Natural killer cell (primary cell): ENCODE measurements around the gene ALAS1. TPM values are rescaled to one million over a fixed set of nuclear protein-coding genes. Genes with fewer than 3 reads are reported as not detected.

Source experiments
- ATAC-seq, 3 donors: fragments of 150-1000 bp in 2 of 3; fragments of 200-7000 bp in 1 of 3; cut with Tn5 transposase; 1 replicate in 1 of 3; 2 replicates in 2 of 3; pipeline ENCODE4 v1.10.0; 2021; ENCODE audit warnings: mild to moderate bottlenecking in 2 of 3, moderate library complexity in 2 of 3
- DNase-seq, 2 donors: peaks; one replicate each; pipeline versions ENCODE4 v3.0.0 to v3.0.0-alpha.2; 2013 to 2021; ENCODE audit warnings: mixed read lengths in 1 of 2
- H3K27ac ChIP-seq: one replicate; pipeline ENCODE4 v1.5.1; 2013; ENCODE audit warnings: mild to moderate bottlenecking, low read length
- H3K27me3 ChIP-seq: one replicate; pipeline ENCODE4 v1.6.1; 2013; ENCODE audit warnings: low read length; ENCODE audit not compliant: control insufficient read depth, insufficient read depth
- H3K36me3 ChIP-seq: one replicate; pipeline ENCODE4 v1.6.1; 2013; ENCODE audit warnings: low read length; ENCODE audit not compliant: control insufficient read depth, insufficient read depth
- H3K4me1 ChIP-seq: one replicate; pipeline ENCODE4 v1.6.1; 2013; ENCODE audit warnings: low read length; ENCODE audit not compliant: control insufficient read depth, insufficient read depth
- H3K4me3 ChIP-seq: one replicate; pipeline ENCODE4 v1.5.1; 2013; ENCODE audit warnings: low read length
- H3K9me3 ChIP-seq: one replicate; pipeline ENCODE4 v1.6.1; 2013; ENCODE audit warnings: low read length; ENCODE audit not compliant: control insufficient read depth, insufficient read depth
- H3K27ac Mint-ChIP-seq, 2 donors: one replicate each; pipeline ENCODE4 v1.8.0; 2022; ENCODE audit warnings: mild to moderate bottlenecking in 2 of 2, mixed read lengths in 2 of 2, moderate library complexity in 1 of 2
- H3K27me3 Mint-ChIP-seq, 2 donors: one replicate each; pipeline ENCODE4 v1.8.0; 2022; ENCODE audit warnings: low read depth in 2 of 2, mixed read lengths in 2 of 2
- H3K36me3 Mint-ChIP-seq: one replicate; pipeline ENCODE4 v1.8.0; 2022; ENCODE audit warnings: mixed read lengths
- H3K4me1 Mint-ChIP-seq, 2 donors: one replicate each; pipeline ENCODE4 v1.8.0; 2022; ENCODE audit warnings: mixed read lengths in 2 of 2
- H3K4me3 Mint-ChIP-seq: one replicate; pipeline ENCODE4 v1.8.0; 2022; ENCODE audit warnings: mild to moderate bottlenecking, moderate library complexity, mixed read lengths
- H3K9me3 Mint-ChIP-seq, 2 donors: one replicate each; pipeline ENCODE4 v1.8.0; 2022; ENCODE audit warnings: mixed read lengths in 2 of 2
- intact Hi-C: fragments of 100-400 bp; cut with micrococcal nuclease; formaldehyde crosslinking; loops from one replicate; pipeline ENCODE4 v1.14.2; 2022
- total RNA-seq, 4 donors: library from RNA; stranded (reverse); fragments of 120-200 nt in 1 of 4; gene quantifications; one replicate each; pipeline versions ENCODE4 v1.2.3 to v1.2.4, GENCODE V29; 2013 to 2022
- TF ChIP-seq, protein P1 (sequence below): fragments of 200-600 bp; IDR thresholded peaks from one replicate; pipeline ENCODE4 v1.8.0; 2022; ENCODE audit warnings: antibody characterized with exemption

Gene ALAS1
- total RNA-seq, 3 donors from 2014 or later (not counting 1 experiment from before 2014, with no cell fraction given), result 17.0 to 34.5 (median 33.4) TPM

DNA sequence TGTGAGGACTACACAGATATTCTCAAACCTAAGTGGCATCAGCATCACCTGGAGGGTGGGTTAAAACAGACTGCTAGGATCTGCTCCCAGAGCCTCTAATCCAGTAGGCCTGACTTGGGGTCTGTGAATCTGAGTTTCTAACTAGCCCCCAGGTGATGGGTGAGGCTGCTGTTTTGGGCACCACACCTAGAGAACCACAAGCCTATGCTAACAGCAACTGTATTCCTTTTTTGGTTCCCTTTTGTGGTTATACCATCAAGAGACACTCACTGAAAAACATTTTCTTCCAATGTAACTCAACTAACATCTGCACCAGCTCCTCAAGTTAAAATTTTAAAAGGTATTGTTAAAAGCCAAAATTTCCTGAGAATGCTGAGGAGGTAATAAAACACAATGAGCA, 64.5 kb downstream of the ALAS1 start:
- H3K27me3 ChIP-seq, result no peaks in the 10 kb centered on the region
- peaks cover 92% of the 10 kb centered on the region for H3K36me3 ChIP-seq
- Mint-ChIP-seq H3K9me3 (no peaks in the 10 kb centered on the region), H3K27ac (peak overlapping the region; percentile 43 to 67), H3K36me3 (peaks cover 50% of the 10 kb centered on the region), H3K4me3 (no peak overlapping the region), H3K27me3 (no peaks in the 10 kb centered on the region), H3K4me1 (peaks cover 33 to 41% of the 10 kb centered on the region in 2 donors)
- ATAC-seq (no peak), DNase-seq (peak in 1 of 2 donors; percentile 27)
- H3K4me3 ChIP-seq, result no peak overlapping the region
- H3K27ac ChIP-seq, result peak overlapping the region; percentile 44
- TF ChIP-seq, protein P1, sequence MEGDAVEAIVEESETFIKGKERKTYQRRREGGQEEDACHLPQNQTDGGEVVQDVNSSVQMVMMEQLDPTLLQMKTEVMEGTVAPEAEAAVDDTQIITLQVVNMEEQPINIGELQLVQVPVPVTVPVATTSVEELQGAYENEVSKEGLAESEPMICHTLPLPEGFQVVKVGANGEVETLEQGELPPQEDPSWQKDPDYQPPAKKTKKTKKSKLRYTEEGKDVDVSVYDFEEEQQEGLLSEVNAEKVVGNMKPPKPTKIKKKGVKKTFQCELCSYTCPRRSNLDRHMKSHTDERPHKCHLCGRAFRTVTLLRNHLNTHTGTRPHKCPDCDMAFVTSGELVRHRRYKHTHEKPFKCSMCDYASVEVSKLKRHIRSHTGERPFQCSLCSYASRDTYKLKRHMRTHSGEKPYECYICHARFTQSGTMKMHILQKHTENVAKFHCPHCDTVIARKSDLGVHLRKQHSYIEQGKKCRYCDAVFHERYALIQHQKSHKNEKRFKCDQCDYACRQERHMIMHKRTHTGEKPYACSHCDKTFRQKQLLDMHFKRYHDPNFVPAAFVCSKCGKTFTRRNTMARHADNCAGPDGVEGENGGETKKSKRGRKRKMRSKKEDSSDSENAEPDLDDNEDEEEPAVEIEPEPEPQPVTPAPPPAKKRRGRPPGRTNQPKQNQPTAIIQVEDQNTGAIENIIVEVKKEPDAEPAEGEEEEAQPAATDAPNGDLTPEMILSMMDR, result no peak
- intact Hi-C loops, result loop anchor here (2.0 kb wide), 1 partner anchor 14 kb away; no protein-coding TSS in a partner anchor
- no peaks in the 10 kb centered on the region for H3K9me3 ChIP-seq
- peaks cover 6% of the 10 kb centered on the region for H3K4me1 ChIP-seq

Other genes with a start within 250 kb of the ALAS1 start
- not detected for gene GPR62, start 242.8 kb upstream of the ALAS1 start, total RNA-seq
- gene PCBP4, start 230.7 kb upstream of the ALAS1 start, total RNA-seq, result 10 to 100 TPM; 15.0 to 24.7 (median 18.4) TPM
- gene ABHD14B, start 224.1 kb upstream of the ALAS1 start, total RNA-seq, result 10 to 100 TPM; 32.8 to 42.2 (median 34.2) TPM
- 10 to 100 TPM; 12.0 to 14.7 (median 13.4) TPM for gene ABHD14A, start 223.1 kb upstream of the ALAS1 start, total RNA-seq
- 10 to 100 TPM in 2 of 3 donors, 1 to 10 TPM in 1; 8.4 to 19.5 (median 13.8) TPM for gene ACY1, start 214.6 kb upstream of the ALAS1 start, total RNA-seq
- 100 to 1,000 TPM; 486 to 819 (median 797) TPM for gene RPL29, start 202.3 kb upstream of the ALAS1 start, total RNA-seq
- 10 to 100 TPM in 2 of 3 donors, 1 to 10 TPM in 1; 8.7 to 17.4 (median 11.6) TPM for gene DUSP7, start 141.6 kb upstream of the ALAS1 start, total RNA-seq
- 1 to 10 TPM; 1.3 to 2.6 (median 2.4) TPM for gene POC1A, start 43.7 kb upstream of the ALAS1 start, total RNA-seq
- gene TLR9, start 27.5 kb downstream of the ALAS1 start, total RNA-seq, result under 1 TPM in 2 of 3 donors, not detected in 1; 0.20 to 0.21 TPM
- gene TWF2, start 41.0 kb downstream of the ALAS1 start, total RNA-seq, result 10 to 100 TPM; 49.2 to 76.6 (median 52.0) TPM
- 10 to 100 TPM; 66.0 to 83.7 (median 77.8) TPM for gene PPM1M, start 47.6 kb downstream of the ALAS1 start, total RNA-seq
- gene WDR82, start 80.5 kb downstream of the ALAS1 start, total RNA-seq, result 100 to 1,000 TPM; 108 to 131 (median 109) TPM
- gene GLYCTK, start 89.7 kb downstream of the ALAS1 start, total RNA-seq, result 10 to 100 TPM; 43.3 to 60.8 (median 45.2) TPM
- 10 to 100 TPM; 72.3 to 81.7 (median 74.2) TPM for gene DNAH1, start 118.2 kb downstream of the ALAS1 start, total RNA-seq
- gene BAP1, start 211.8 kb downstream of the ALAS1 start, total RNA-seq, result 100 to 1,000 TPM; 141 to 154 (median 145) TPM
- gene PHF7, start 212.5 kb downstream of the ALAS1 start, total RNA-seq, result 10 to 100 TPM; 10.9 to 13.5 (median 13.5) TPM
- under 1 TPM in 2 of 3 donors, not detected in 1; 0.07 to 0.55 TPM for gene SEMA3G, start 246.9 kb downstream of the ALAS1 start, total RNA-seq